Prostate gland (tissue), 2 donors: ENCODE results near the gene C1QTNF12. TPM values are rescaled to one million over a fixed set of nuclear protein-coding genes. Genes with fewer than 3 reads are reported as not detected.

Experiments used
- DNase-seq: peaks from one replicate; pipeline ENCODE4 v3.0.0-alpha.2; 2019; ENCODE audit warnings: low spot score
- H3K27ac ChIP-seq, 2 donors: fragments of 200-600 bp; sonication (generic); 2 replicates each; pipeline ENCODE4 v1.5.1; 2017 to 2019
- H3K27me3 ChIP-seq: fragments of 200-600 bp; sonication (generic); replicated peaks from 2 replicates; pipeline ENCODE4 v1.5.1; 2019; ENCODE audit not compliant: insufficient read depth
- H3K36me3 ChIP-seq, 2 donors: fragments of 200-600 bp; sonication (generic); 1 replicate in 1 of 2; 2 replicates in 1 of 2; pipeline versions ENCODE4 v1.5.1 to v1.8.1; 2017 to 2019
- H3K4me1 ChIP-seq: fragments of 200-600 bp; sonication (generic); replicated peaks from 2 replicates; pipeline ENCODE4 v1.5.1; 2019
- H3K4me3 ChIP-seq, 2 donors: fragments of 200-600 bp; sonication (generic); 2 replicates each; pipeline ENCODE4 v1.5.1; 2017 to 2019
- H3K9me3 ChIP-seq: fragments of 200-600 bp; sonication (generic); 2 replicates; pipeline ENCODE4 v1.5.1; 2017
- CTCF ChIP-seq, 4 experiments: fragments of 200-600 bp in 2 of 4; fragments of 450-650 bp in 2 of 4; sonication (generic) in 2 of 4; IDR thresholded peaks; 1 replicate in 3 of 4; 2 replicates in 1 of 4; pipeline ENCODE4 v1.5.1; 2016 to 2019; ENCODE audit warnings: antibody characterized with exemption in 4 of 4, mild to moderate bottlenecking in 2 of 4, moderate library complexity in 2 of 4
- POLR2A ChIP-seq: fragments of 450-650 bp; IDR thresholded peaks from one replicate; pipeline ENCODE4 v1.6.1; 2016; ENCODE audit warnings: antibody characterized with exemption, mild to moderate bottlenecking
- POLR2AphosphoS5 ChIP-seq: sonication (generic); formaldehyde crosslinking; IDR thresholded peaks from one replicate; pipeline ENCODE4 v1.6.1; 2017; ENCODE audit warnings: antibody characterized with exemption
- WGBS: methylation state at CpG from one replicate; pipeline ENCODE4 v1.1.5; 2018; 5-methylcytosine and 5-hydroxymethylcytosine counted together
- intact Hi-C: fragments of 100-400 bp; cut with DNase I; formaldehyde crosslinking; loops from one replicate; pipeline ENCODE4 v1.14.2; 2022
- total RNA-seq, 2 donors: library from RNA; depleted of rRNA; stranded (reverse); fragments of >200 nt; gene quantifications; one replicate each; pipeline ENCODE4 v1.1.0, GENCODE V29; 2016

C1QTNF12 gene
- total RNA-seq, 2 donors from 2014 or later, result 3.4 TPM; not detected in 1

DNA sequence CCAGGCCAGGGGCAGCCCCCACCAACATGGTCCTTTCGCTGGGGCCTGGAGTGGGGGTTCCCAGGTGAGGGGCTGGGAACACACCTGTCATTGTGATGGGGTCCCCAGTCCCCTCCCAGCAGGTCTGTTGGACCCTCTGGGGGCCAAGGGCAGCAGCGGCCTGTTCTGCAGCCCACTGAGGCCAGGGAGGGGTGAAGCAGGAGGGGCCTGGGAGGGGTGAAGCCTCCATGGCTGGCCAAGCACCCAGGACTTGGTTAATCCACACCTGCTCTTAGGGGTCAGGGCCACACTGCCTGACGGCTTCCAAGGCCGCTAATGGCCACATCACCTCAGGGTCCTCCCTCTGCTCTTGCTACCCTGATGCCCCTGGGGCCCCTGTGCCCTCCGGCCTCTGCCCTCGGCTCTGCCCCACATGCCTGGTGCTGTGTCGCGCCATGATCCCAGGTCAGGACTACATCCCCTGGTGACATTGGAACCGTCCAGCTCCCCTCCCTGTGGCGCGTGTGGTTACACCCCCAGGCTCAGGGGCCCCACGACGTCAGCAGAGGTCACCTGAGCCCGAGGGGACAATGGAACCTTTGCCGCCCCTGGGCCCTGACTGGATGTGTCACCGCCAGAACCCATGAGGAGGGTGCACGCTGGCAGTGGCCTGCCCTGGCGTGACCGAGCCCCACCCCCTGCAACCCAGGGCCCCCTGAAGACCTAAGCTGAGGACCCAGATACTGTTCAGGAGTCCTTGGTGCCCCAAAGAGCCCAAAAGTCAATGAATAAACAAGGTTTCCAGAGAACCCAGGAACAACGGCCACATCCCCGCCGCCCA, 47.2 kb downstream of the C1QTNF12 start:
- Histone ChIP-seq H3K27me3 (no peaks in the 10 kb centered on the region), H3K4me1 (no peaks in the 10 kb centered on the region), H3K36me3 (no peaks in the 10 kb centered on the region), H3K4me3 (no peak overlapping the region), H3K9me3 (no peaks in the 10 kb centered on the region), H3K27ac (no peak overlapping the region)
- intact Hi-C loops, result no loop called here
- DNase-seq, result no peak
- no peak for TF ChIP-seq CTCF (IDR thresholded peaks at IDR 0.05)
- TF ChIP-seq POLR2AphosphoS5, result no peak
- no peak for TF ChIP-seq POLR2A
- WGBS, result 91% methylated on average over 16 of the region's 22 CpGs

DNA sequence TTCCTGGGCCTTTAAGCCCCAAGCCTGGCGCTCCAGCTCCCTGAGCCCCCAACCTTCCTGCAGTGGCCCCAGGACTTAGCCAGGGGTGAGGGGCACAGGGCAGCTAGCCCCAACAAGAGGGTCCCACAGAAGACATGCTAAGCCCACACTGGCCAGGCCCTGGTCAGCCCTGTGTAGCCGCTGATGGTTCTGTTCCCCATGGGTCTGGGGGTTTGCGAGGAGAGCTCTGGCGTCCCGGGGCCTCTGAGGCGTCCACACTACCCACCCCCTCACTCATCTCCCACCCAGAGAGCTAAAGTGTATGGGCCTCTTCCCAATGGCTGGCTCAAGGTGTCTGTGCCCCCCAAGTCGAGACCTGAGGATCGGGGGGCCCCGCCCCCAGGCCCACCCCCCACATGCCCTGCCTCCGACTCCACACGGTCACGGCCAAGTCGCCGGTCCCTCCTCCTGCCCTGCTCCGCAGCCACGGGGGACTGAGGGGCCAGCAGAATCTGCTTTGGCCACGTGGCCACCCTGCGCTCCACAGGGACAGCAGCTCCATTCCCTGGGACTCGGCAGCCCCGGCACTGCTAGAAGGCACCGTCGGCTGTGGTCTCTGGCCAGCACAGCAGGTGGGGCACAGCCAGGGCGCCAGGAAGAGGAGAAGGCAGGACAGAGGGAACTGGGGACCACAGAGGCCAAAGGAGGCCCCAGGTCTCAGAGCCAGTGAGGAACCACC, 47.9 kb downstream of the C1QTNF12 start:
- intact Hi-C loops, result no loop called here
- WGBS, result 78% methylated on average over 10 of the region's 23 CpGs
- Histone ChIP-seq H3K4me1 (no peaks in the 10 kb centered on the region), H3K27me3 (no peaks in the 10 kb centered on the region), H3K4me3 (no peak overlapping the region), H3K27ac (no peak overlapping the region), H3K36me3 (no peaks in the 10 kb centered on the region), H3K9me3 (no peaks in the 10 kb centered on the region)
- no peak for DNase-seq
- TF ChIP-seq CTCF (IDR thresholded peaks at IDR 0.05) (no peak), POLR2A (no peak), POLR2AphosphoS5 (no peak)

DNA sequence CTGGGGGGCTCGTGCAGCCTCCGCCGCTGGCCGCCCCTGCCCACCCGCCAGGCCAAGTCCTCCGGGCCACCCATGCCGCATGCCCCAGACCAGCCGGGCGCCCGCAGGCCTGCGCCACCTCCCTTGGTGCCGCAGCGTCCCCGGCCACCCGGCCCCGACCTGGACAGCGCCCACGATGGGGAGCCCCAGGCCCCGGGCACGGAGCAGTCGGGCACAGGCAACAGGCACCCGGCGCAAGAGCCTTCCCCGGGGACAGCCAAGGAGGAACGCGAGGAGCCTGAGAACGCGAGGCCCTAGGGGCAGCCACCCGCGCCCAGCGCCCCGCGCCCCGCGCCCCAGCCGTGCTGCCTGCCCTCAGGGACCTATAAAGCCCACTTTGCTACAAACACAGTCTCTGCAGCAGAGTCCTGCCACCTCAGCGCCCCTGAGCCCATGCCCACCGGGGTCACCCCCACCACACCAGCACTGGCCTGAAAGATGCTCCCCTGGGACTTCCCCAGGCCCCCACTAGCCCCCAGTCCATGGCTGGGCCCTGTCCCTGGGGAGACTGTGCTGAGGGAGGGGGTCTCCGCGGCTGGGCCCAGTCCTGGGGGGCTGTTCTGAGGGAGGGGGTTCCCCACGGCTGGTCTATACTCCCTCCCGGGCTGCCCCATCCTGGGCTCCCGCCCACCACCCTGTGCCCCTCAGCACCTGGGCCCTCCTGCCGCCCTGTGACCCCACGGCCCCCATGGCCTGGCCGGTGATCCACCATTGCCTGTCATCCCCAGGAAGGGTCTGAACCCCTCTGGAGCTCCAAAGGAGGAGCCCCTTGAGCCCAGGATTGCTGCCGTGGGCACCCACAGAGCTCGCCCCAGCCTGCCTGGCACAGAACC, 48.7 kb downstream of the C1QTNF12 start:
- no peaks in the 10 kb centered on the region for H3K4me1 ChIP-seq
- H3K9me3 ChIP-seq, result no peaks in the 10 kb centered on the region
- H3K36me3 ChIP-seq, result no peaks in the 10 kb centered on the region
- WGBS, result 92% methylated on average over 38 of the region's 48 CpGs
- no peak overlapping the region for H3K27ac ChIP-seq
- no peaks in the 10 kb centered on the region for H3K27me3 ChIP-seq
- H3K4me3 ChIP-seq, result no peak overlapping the region
- TF ChIP-seq POLR2AphosphoS5, result no peak
- no peak for TF ChIP-seq POLR2A
- no peak for TF ChIP-seq CTCF (IDR thresholded peaks at IDR 0.05)
- no peak for DNase-seq
- intact Hi-C loops, result no loop called here

DNA sequence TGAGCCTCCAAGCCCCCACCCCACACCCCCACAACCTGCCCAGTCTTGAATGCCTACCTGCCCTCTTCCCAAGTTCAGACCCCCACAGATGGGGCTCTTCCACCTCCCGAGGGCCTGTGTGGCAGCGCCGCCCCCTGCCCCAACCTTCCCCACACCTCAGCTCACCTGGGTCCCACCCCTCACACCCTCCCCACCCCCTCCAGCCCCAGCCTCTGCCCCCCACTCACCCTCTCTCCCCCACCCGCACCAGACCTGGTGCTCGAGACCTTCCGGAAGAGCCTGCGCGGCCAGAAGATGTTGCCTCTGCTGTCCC, 49.4 kb downstream of the C1QTNF12 start:
- TF ChIP-seq POLR2AphosphoS5 (no peak), CTCF (IDR thresholded peaks at IDR 0.05) (no peak), POLR2A (no peak)
- H3K27me3 ChIP-seq, result no peaks in the 10 kb centered on the region
- no peaks in the 10 kb centered on the region for H3K36me3 ChIP-seq
- H3K9me3 ChIP-seq, result no peaks in the 10 kb centered on the region
- H3K27ac ChIP-seq, result no peak overlapping the region
- 77% methylated on average over 7 of the region's 8 CpGs for WGBS
- no peak for DNase-seq
- H3K4me3 ChIP-seq, result no peak overlapping the region
- intact Hi-C loops, result no loop called here
- H3K4me1 ChIP-seq, result no peaks in the 10 kb centered on the region
